IPS-18a (cell line): ENCODE measurements around the gene TSPAN10.

Source experiments
- H3K27ac ChIP-seq: one replicate; pipeline ENCODE4 v1.5.1; 2013; ENCODE audit warnings: low read length
- H3K27me3 ChIP-seq: one replicate; pipeline ENCODE4 v1.6.1; 2013; ENCODE audit warnings: mild to moderate bottlenecking, low read length; ENCODE audit not compliant: control insufficient read depth, insufficient read depth
- H3K36me3 ChIP-seq: one replicate; pipeline ENCODE4 v1.6.1; 2013; ENCODE audit warnings: low read depth, low read length; ENCODE audit not compliant: control insufficient read depth
- H3K4me1 ChIP-seq: one replicate; pipeline ENCODE4 v1.6.1; 2013; ENCODE audit warnings: low read depth, low read length; ENCODE audit not compliant: control insufficient read depth
- H3K4me3 ChIP-seq: one replicate; pipeline ENCODE4 v1.5.1; 2013; ENCODE audit warnings: low read length
- H3K9ac ChIP-seq: one replicate; pipeline ENCODE4 v1.6.1; 2013; ENCODE audit warnings: mild to moderate bottlenecking, low read length, moderate library complexity
- H3K9me3 ChIP-seq: one replicate; pipeline ENCODE4 v1.6.1; 2013; ENCODE audit warnings: low read depth, low read length; ENCODE audit not compliant: control insufficient read depth

The TSPAN10 gene

GRCh38 chr17:81694810-81695209 is 57.8 kb downstream of the TSPAN10 start:
- Histone ChIP-seq H3K27ac (no peak overlapping the region), H3K9me3 (no peaks in the 10 kb centered on the region), H3K9ac (no peak overlapping the region), H3K4me3 (no peak overlapping the region), H3K4me1 (no peaks in the 10 kb centered on the region), H3K36me3 (peaks cover 53% of the 10 kb centered on the region), H3K27me3 (no peaks in the 10 kb centered on the region)

GRCh38 chr17:81695211-81695610 is 58.2 kb downstream of the TSPAN10 start:
- Histone ChIP-seq H3K27me3 (no peaks in the 10 kb centered on the region), H3K9ac (no peak overlapping the region), H3K27ac (no peak overlapping the region), H3K4me3 (no peak overlapping the region), H3K4me1 (no peaks in the 10 kb centered on the region), H3K9me3 (no peaks in the 10 kb centered on the region), H3K36me3 (peaks cover 53% of the 10 kb centered on the region)

GRCh38 chr17:81695801-81696200 is 58.8 kb downstream of the TSPAN10 start:
- Histone ChIP-seq H3K27ac (no peak overlapping the region), H3K4me1 (no peaks in the 10 kb centered on the region), H3K36me3 (peaks cover 55% of the 10 kb centered on the region), H3K9ac (no peak overlapping the region), H3K4me3 (no peak overlapping the region), H3K27me3 (no peaks in the 10 kb centered on the region), H3K9me3 (no peaks in the 10 kb centered on the region)

- Histone ChIP-seq H3K4me1 (no peaks in the 10 kb centered on the region), H3K27ac (no peak overlapping the region), H3K9ac (no peak overlapping the region), H3K4me3 (no peak overlapping the region), H3K9me3 (no peaks in the 10 kb centered on the region), H3K27me3 (no peaks in the 10 kb centered on the region), H3K36me3 (peaks cover 57% of the 10 kb centered on the region)
Observed at GRCh38 chr17:81696218-81696941, 59.4 kb downstream of the TSPAN10 start.

DNA sequence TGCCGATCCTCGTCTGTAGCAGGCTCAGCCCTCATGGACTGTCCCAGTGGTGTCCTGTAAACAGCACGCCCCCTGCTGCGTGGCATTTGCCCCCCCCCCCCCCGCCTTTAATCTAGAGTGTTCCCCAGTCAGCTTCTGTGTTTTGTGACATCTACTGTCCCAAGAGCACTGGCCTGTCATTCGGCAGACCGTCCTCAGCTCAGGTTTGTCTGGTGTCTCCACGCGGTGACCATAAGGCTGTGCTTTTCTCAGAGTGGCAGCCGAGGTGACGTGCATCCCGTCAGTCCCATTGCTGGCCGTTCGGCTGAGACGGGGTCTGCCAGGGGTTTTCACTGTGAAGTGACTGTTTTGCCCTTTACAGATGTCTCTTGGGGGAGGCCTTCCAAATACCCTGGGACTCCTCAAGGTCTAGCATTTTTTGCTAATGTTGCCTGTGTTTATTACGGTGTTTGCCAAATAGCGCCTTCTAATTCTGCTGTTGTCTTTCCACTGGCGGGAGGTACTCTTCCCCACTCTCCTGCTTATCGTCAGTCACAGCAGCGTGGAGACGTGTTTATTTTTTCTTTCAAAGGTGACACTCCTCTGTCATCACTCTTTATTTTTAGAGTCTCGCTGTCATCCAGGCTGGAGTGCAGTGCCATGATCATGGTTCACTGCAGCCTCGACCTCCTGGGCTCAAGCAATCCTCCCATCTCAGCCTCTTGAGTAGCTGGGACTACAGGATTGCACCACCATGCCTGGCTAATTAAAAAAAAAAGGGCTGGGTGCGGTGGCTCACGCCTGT is 60.5 kb downstream of the TSPAN10 start:
- peaks cover 50% of the 10 kb centered on the region for H3K36me3 ChIP-seq
- H3K4me3 ChIP-seq = no peak overlapping the region
- H3K9me3 ChIP-seq = no peaks in the 10 kb centered on the region
- no peak overlapping the region for H3K27ac ChIP-seq
- H3K9ac ChIP-seq = no peak overlapping the region
- H3K4me1 ChIP-seq = peaks cover 5% of the 10 kb centered on the region
- no peaks in the 10 kb centered on the region for H3K27me3 ChIP-seq
